Peyer's patch (tissue), 4 donors: ENCODE data around the gene BOLA2. TPM values are rescaled to one million over a fixed set of nuclear protein-coding genes. Genes with fewer than 3 reads are reported as not detected.
"Not testable (repeated sequence)": the region's sequence is repeated elsewhere in the genome, so short reads cannot be mapped to it uniquely, and the experiment has no call there.

Experiments used
- DNase-seq, 3 donors: peaks; one replicate each; pipeline ENCODE4 v3.0.0-alpha.2; 2017 to 2019
- H3K27ac ChIP-seq, 4 donors: fragments of 200-600 bp; sonication (generic); one replicate each; pipeline ENCODE4 v1.5.1; 2016 to 2019
- H3K27me3 ChIP-seq, 2 donors: fragments of 200-600 bp; sonication (generic); one replicate each; pipeline ENCODE4 v1.5.1; 2019
- H3K36me3 ChIP-seq, 3 donors: fragments of 200-600 bp; sonication (generic); one replicate each; pipeline ENCODE4 v1.5.1; 2016 to 2019
- H3K4me1 ChIP-seq, 4 donors: fragments of 200-600 bp; sonication (generic); one replicate each; pipeline ENCODE4 v1.5.1; 2016 to 2019
- H3K4me3 ChIP-seq, 4 donors: fragments of 200-600 bp; sonication (generic); 1 replicate in 3 of 4; 2 replicates in 1 of 4; pipeline ENCODE4 v1.5.1; 2016 to 2019; ENCODE audit warnings: mild to moderate bottlenecking in 1 of 4
- H3K9me3 ChIP-seq, 4 donors: fragments of 200-600 bp; sonication (generic); one replicate each; pipeline ENCODE4 v1.5.1; 2016 to 2019; ENCODE audit warnings: mild to moderate bottlenecking in 1 of 4
- small RNA-seq, 2 donors: library from RNA; depleted of rRNA; stranded (forward); fragments of <200 nt; gene quantifications; one replicate each; pipeline ENCODE3, GENCODE V24; 2016
- total RNA-seq, 4 donors: library from RNA; depleted of rRNA; stranded (reverse); fragments of >200 nt; gene quantifications; one replicate each; pipeline ENCODE4 v1.1.0, GENCODE V29; 2016

BOLA2 gene
- total RNA-seq, 4 donors from 2014 or later = 14.0 to 35.4 (median 24.0) TPM

DNA sequence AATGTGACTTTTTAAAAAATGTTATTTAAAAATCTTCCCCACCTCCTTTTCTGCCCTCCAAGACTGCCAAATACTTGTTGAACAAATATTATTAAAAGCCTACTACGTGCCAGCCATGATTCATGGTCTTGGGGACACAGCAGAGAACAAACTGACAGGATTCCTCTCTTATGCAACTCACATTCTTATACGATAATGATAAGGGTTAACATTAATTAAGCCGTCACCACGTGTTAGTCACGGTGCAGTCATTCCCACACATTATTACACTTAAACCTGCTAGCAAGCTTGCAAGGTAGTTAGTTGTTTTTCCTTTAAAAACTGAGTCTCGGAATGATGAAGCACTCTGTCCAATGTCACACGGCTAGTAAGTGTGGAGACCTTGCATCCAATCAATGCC, 48.9 kb downstream of the BOLA2 start:
- not testable (repeated sequence) for H3K36me3 ChIP-seq, H3K27ac ChIP-seq, H3K9me3 ChIP-seq, H3K27me3 ChIP-seq, DNase-seq, H3K4me1 ChIP-seq, H3K4me3 ChIP-seq

Small RNAs within 50 kb of the gene (small RNA-seq; reads per million reads assigned to genes)
- gene AC133555.2 = 0 reads per million in 2 donors

Other genes with a start within 250 kb of the BOLA2 start
- gene NPIPB11, start 47.6 kb downstream of the BOLA2 start, total RNA-seq = 10 to 100 TPM in 1 of 4 donors, 1 to 10 TPM in 3; 1.4 to 16.1 (median 7.2) TPM
- gene SLX1B, start 182 bp upstream of the BOLA2 start, total RNA-seq = 10 to 100 TPM; 23.1 to 95.5 (median 36.5) TPM
- gene SULT1A4, start 5.6 kb upstream of the BOLA2 start, total RNA-seq = 100 to 1,000 TPM in 3 of 4 donors, 10 to 100 TPM in 1; 68.5 to 158 (median 121) TPM
- gene NPIPB12, start 52.1 kb upstream of the BOLA2 start, total RNA-seq = 100 to 1,000 TPM in 3 of 4 donors, 10 to 100 TPM in 1; 97.7 to 307 (median 168) TPM
- 10 to 100 TPM in 1 of 4 donors, 1 to 10 TPM in 3; 2.5 to 14.0 (median 2.8) TPM for gene SPN, start 208.9 kb upstream of the BOLA2 start, total RNA-seq
- gene QPRT, start 224.8 kb upstream of the BOLA2 start, total RNA-seq = 10 to 100 TPM; 40.4 to 96.3 (median 47.4) TPM